ENCODE data around the gene L2HGDH. TPM values are rescaled to one million over a fixed set of nuclear protein-coding genes. Genes with fewer than 3 reads are reported as not detected.
A peak's percentile ranks its signal among the peaks of the same experiment; 100 is the strongest.

Gene L2HGDH
- total RNA-seq, 1 donor from 2014 or later = 5.2 TPM

- H3K4me3 Mint-ChIP-seq (ENCODE audit: unreplicated experiment) = peak overlapping the region; percentile 88
- no peak overlapping the region for H2AFZ ChIP-seq (ENCODE audit: low read depth, low read length)
Measured at GRCh38 chr14:50230401-50230700, 81.7 kb downstream of the L2HGDH start.

GRCh38 chr14:50229681-50230080 lies 82.3 kb downstream of the L2HGDH start:
- Histone ChIP-seq H3K9me3 (ENCODE audit: insufficient read depth, low read depth, low read length) (no peaks in the 10 kb centered on the region), H3K36me3 (ENCODE audit: insufficient read depth, low read length) (no peaks in the 10 kb centered on the region), H3K9ac (ENCODE audit: low read length) (peak overlapping the region; percentile 93), H3K4me1 (ENCODE audit: insufficient read depth, low read length) (peaks cover 24% of the 10 kb centered on the region), H3K4me3 (ENCODE audit: insufficient read depth, low read depth, low read length) (peak overlapping the region; percentile 93), H4K20me1 (ENCODE audit: insufficient read depth, low read length) (peaks cover 57% of the 10 kb centered on the region), H3K27ac (ENCODE audit: low read depth, low read length) (no peak overlapping the region), H3K27me3 (ENCODE audit: insufficient read depth, low read length) (no peaks in the 10 kb centered on the region), H3K4me2 (ENCODE audit: low read length) (peak overlapping the region; percentile 92), H2AFZ (ENCODE audit: low read depth, low read length) (no peak overlapping the region), H3K79me2 (ENCODE audit: insufficient read depth, low read length) (peaks cover 62% of the 10 kb centered on the region)
- TF ChIP-seq CTCF (IDR thresholded peaks at IDR 0.05; ENCODE audit: insufficient read depth, low read depth, low read length) (no peak), EZH2 (IDR thresholded peaks at IDR 0.05; ENCODE audit: insufficient read depth, low read length) (no peak)
- Mint-ChIP-seq H3K27me3 (ENCODE audit: low read depth, unreplicated experiment) (no peaks in the 10 kb centered on the region), H3K4me1 (ENCODE audit: low read depth, unreplicated experiment) (peaks cover 6% of the 10 kb centered on the region), H3K36me3 (ENCODE audit: low read depth, unreplicated experiment) (peaks cover 2% of the 10 kb centered on the region), H3K27ac (ENCODE audit: unreplicated experiment) (no peak overlapping the region), H3K4me3 (ENCODE audit: unreplicated experiment) (peak overlapping the region; percentile 88), H3K9me3 (ENCODE audit: unreplicated experiment) (no peaks in the 10 kb centered on the region)
- no peak for FAIRE-seq
- no peak for DNase-seq (ENCODE audit: low read depth)

More at GRCh38 chr14:50230401-50230700, 81.7 kb downstream of the L2HGDH start:
- Histone ChIP-seq H3K4me3 (ENCODE audit: insufficient read depth, low read depth, low read length) (peak overlapping the region; percentile 93), H4K20me1 (ENCODE audit: insufficient read depth, low read length) (peaks cover 50% of the 10 kb centered on the region), H3K27ac (ENCODE audit: low read depth, low read length) (peak overlapping the region; percentile 84), H3K4me2 (ENCODE audit: low read length) (peak overlapping the region; percentile 92), H3K9ac (ENCODE audit: low read length) (peak overlapping the region; percentile 93), H3K79me2 (ENCODE audit: insufficient read depth, low read length) (peaks cover 55% of the 10 kb centered on the region), H3K9me3 (ENCODE audit: insufficient read depth, low read depth, low read length) (no peaks in the 10 kb centered on the region), H3K4me1 (ENCODE audit: insufficient read depth, low read length) (peaks cover 21% of the 10 kb centered on the region), H3K27me3 (ENCODE audit: insufficient read depth, low read length) (no peaks in the 10 kb centered on the region), H3K36me3 (ENCODE audit: insufficient read depth, low read length) (no peaks in the 10 kb centered on the region)
- Mint-ChIP-seq H3K36me3 (ENCODE audit: low read depth, unreplicated experiment) (peaks cover 2% of the 10 kb centered on the region), H3K27ac (ENCODE audit: unreplicated experiment) (peak overlapping the region; percentile 64), H3K4me1 (ENCODE audit: low read depth, unreplicated experiment) (peaks cover 6% of the 10 kb centered on the region), H3K9me3 (ENCODE audit: unreplicated experiment) (no peaks in the 10 kb centered on the region), H3K27me3 (ENCODE audit: low read depth, unreplicated experiment) (no peaks in the 10 kb centered on the region)
- DNase-seq (ENCODE audit: low read depth) (no peak), FAIRE-seq (no peak)
- TF ChIP-seq CTCF (IDR thresholded peaks at IDR 0.05; ENCODE audit: insufficient read depth, low read depth, low read length) (no peak), EZH2 (IDR thresholded peaks at IDR 0.05; ENCODE audit: insufficient read depth, low read length) (no peak)

- TF ChIP-seq CTCF (IDR thresholded peaks at IDR 0.05; ENCODE audit: insufficient read depth, low read depth, low read length) (no peak), EZH2 (IDR thresholded peaks at IDR 0.05; ENCODE audit: insufficient read depth, low read length) (no peak)
- Histone ChIP-seq H3K4me2 (ENCODE audit: low read length) (no peak overlapping the region), H3K9me3 (ENCODE audit: insufficient read depth, low read depth, low read length) (no peaks in the 10 kb centered on the region), H2AFZ (ENCODE audit: low read depth, low read length) (no peak overlapping the region), H4K20me1 (ENCODE audit: insufficient read depth, low read length) (peaks cover 67% of the 10 kb centered on the region), H3K9ac (ENCODE audit: low read length) (no peak overlapping the region), H3K27me3 (ENCODE audit: insufficient read depth, low read length) (no peaks in the 10 kb centered on the region), H3K79me2 (ENCODE audit: insufficient read depth, low read length) (peaks cover 72% of the 10 kb centered on the region), H3K4me3 (ENCODE audit: insufficient read depth, low read depth, low read length) (no peak overlapping the region), H3K4me1 (ENCODE audit: insufficient read depth, low read length) (peaks cover 24% of the 10 kb centered on the region), H3K27ac (ENCODE audit: low read depth, low read length) (no peak overlapping the region), H3K36me3 (ENCODE audit: insufficient read depth, low read length) (no peaks in the 10 kb centered on the region)
- Mint-ChIP-seq H3K36me3 (ENCODE audit: low read depth, unreplicated experiment) (peaks cover 5% of the 10 kb centered on the region), H3K27ac (ENCODE audit: unreplicated experiment) (no peak overlapping the region), H3K27me3 (ENCODE audit: low read depth, unreplicated experiment) (no peaks in the 10 kb centered on the region), H3K4me1 (ENCODE audit: low read depth, unreplicated experiment) (peaks cover 6% of the 10 kb centered on the region), H3K4me3 (ENCODE audit: unreplicated experiment) (no peak overlapping the region), H3K9me3 (ENCODE audit: unreplicated experiment) (no peaks in the 10 kb centered on the region)
- DNase-seq (ENCODE audit: low read depth) (no peak), FAIRE-seq (no peak)
Measured at GRCh38 chr14:50228313-50228712, 83.7 kb downstream of the L2HGDH start.
